Omental fat pad (tissue), 4 donors: ENCODE results near the gene TNXB. TPM values are rescaled to one million over a fixed set of nuclear protein-coding genes. Genes with fewer than 3 reads are reported as not detected.
"Not testable (repeated sequence)": the region's sequence is repeated elsewhere in the genome, so short reads cannot be mapped to it uniquely, and the experiment has no call there.

Source experiments
- ATAC-seq: fragments of 150-250 bp; one replicate; pipeline ENCODE4 v1.9.1; 2016; ENCODE audit warnings: mild to moderate bottlenecking, moderate library complexity; ENCODE audit not compliant: low FRiP score
- DNase-seq: peaks from one replicate; pipeline ENCODE4 v3.0.0-alpha.2; 2019; ENCODE audit warnings: low spot score
- small RNA-seq: library from RNA; depleted of rRNA; stranded (forward); fragments of <200 nt; gene quantifications from one replicate; pipeline ENCODE3, GENCODE V24; 2016
- total RNA-seq, 4 donors: library from RNA; depleted of rRNA; stranded (reverse); fragments of >200 nt; gene quantifications; one replicate each; pipeline ENCODE4 v1.1.0, GENCODE V29; 2016

TNXB gene
- total RNA-seq, 4 donors from 2014 or later: 129 to 311 (median 137) TPM

- ATAC-seq, DNase-seq: not testable (repeated sequence)
These were observed 103.6 kb downstream of the TNXB start for GRCh38 chr6:32005538-32005880.

- not testable (repeated sequence) for DNase-seq, ATAC-seq
These were observed 104.1 kb downstream of the TNXB start for GRCh38 chr6:32004864-32005537.

- ATAC-seq, DNase-seq: not testable (repeated sequence)
These were observed 104.7 kb downstream of the TNXB start for GRCh38 chr6:32004393-32004792.

DNA sequence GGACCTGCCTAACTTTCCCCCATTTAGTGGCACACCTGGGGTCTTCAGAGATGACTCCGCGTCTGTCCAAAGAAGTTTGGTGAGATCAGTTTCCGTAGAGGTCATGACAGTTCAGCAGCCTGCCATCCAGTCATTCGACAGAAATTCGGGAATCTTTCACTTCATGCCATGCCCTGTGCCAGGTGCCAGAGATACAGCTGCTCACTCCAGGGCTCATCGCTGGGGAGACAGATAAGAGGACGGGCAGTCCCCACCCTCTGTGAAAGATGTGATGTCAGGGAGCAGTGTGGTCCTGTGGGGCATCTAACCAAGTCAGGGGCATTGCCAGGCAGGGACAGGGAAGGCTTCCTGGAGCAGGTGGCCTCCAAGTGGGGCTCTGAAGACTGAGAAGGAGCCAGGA, 105.8 kb downstream of the TNXB start:
- DNase-seq: not testable (repeated sequence)
- ATAC-seq: peak; percentile 55

DNA sequence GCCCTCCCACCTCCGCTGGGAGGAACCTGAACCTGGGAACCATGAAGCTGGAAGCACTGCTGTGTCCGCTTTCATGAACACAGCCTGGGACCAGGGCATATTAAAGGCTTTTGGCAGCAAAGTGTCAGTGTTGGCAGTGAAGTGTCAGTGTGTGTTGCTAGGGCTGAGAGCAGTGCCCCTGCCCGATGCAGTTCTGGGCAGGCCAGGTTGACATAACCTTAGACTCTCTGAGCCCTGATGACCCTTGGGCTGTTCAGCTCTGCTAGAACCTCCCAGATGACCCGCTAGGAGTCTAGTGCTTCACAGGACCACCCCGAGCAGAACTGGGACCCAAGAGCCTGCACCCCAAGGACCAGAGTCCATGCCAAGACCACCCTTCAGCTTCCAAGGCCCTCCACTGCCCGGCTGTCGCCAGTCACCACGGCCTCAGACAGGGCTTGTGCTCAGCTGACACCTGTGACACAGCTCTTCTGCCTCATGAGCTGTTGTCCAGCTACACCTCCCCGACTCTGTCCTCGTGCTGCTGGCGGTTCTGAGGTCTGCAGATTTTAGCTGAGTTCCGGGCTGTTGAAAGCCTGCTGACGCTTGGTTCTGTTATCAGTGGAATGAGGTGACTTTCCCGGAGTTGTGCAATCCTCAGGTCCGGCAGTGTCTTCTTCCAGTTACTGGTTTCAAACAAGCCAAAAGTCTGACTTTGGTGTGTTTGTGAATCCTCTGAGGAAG, 106.4 kb downstream of the TNXB start:
- ATAC-seq: peak; percentile 71
- DNase-seq: not testable (repeated sequence)

DNA sequence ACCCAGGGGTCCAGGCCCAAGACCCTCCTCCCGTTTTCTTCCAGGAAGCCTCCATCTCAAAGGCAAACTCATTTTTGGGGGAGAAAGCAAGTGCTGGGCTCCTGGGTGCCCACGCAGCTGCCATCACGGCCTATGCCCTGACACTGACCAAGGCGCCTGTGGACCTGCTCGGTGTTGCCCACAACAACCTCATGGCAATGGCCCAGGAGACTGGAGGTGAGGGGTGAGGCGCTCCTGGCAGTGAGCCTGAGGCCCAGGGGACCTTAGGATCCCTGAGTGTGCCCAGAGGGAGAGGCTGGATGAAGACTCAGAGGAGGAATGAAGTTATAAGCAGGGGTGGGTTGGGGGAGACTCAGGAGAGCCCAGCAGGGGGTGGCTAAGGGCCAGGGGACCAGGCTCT, 112.8 kb downstream of the TNXB start:
- ATAC-seq, DNase-seq: not testable (repeated sequence)

DNA sequence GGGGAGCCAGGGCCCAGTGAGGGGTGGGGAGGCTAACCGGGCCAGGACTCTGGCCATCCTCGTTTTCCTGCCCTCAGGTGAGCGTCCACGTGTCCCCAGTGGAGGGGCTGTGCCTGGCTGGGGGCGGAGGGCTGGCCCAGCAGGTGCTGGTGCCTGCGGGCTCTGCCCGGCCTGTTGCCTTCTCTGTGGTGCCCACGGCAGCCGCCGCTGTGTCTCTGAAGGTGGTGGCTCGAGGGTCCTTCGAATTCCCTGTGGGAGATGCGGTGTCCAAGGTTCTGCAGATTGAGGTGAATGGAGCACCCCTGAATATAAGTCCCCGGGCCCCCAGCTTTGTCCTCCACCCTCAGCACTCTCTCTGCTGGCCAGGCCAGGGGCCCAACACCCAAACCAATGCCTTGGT, 114.7 kb downstream of the TNXB start:
- ATAC-seq, DNase-seq: not testable (repeated sequence)

Small RNAs within 50 kb of the gene (small RNA-seq; reads per million reads assigned to genes)
- not detected for gene RNA5SP206

Other genes with a start within 250 kb of the TNXB start
- 10 to 100 TPM; 44.1 to 63.8 (median 55.2) TPM for gene NEU1, start 246.5 kb downstream of the TNXB start, total RNA-seq
- gene SLC44A4, start 230.3 kb downstream of the TNXB start, total RNA-seq: under 1 TPM in 3 of 4 donors, not detected in 1; 0.19 to 0.84 (median 0.38) TPM
- 10 to 100 TPM; 17.4 to 25.9 (median 20.0) TPM for gene EHMT2, start 211.6 kb downstream of the TNXB start, total RNA-seq
- gene ZBTB12, start 207.3 kb downstream of the TNXB start, total RNA-seq: 1 to 10 TPM in 3 of 4 donors, under 1 TPM in 1; 0.48 to 1.9 (median 1.4) TPM
- gene C2, start 181.6 kb downstream of the TNXB start, total RNA-seq: 10 to 100 TPM; 30.6 to 96.1 (median 46.0) TPM
- 1,000 to 10,000 TPM in 1 of 4 donors, 100 to 1,000 TPM in 2, 10 to 100 TPM in 1; 16.7 to 1,024 (median 264) TPM for gene CFB, start 163.2 kb downstream of the TNXB start, total RNA-seq
- 10 to 100 TPM; 67.0 to 94.0 (median 75.0) TPM for gene NELFE, start 150.4 kb downstream of the TNXB start, total RNA-seq
- 10 to 100 TPM; 31.3 to 50.8 (median 44.8) TPM for gene SKIC2, start 150.2 kb downstream of the TNXB start, total RNA-seq
- 10 to 100 TPM; 15.6 to 19.9 (median 18.4) TPM for gene DXO, start 137.2 kb downstream of the TNXB start, total RNA-seq
- gene C4A, start 127.3 kb downstream of the TNXB start, total RNA-seq: 100 to 1,000 TPM in 3 of 4 donors, 10 to 100 TPM in 1; 16.6 to 652 (median 239) TPM
- 100 to 1,000 TPM in 3 of 4 donors, 10 to 100 TPM in 1; 15.4 to 912 (median 204) TPM for gene C4B, start 94.5 kb downstream of the TNXB start, total RNA-seq
- gene CYP21A2, start 70.9 kb downstream of the TNXB start, total RNA-seq: 1 to 10 TPM in 3 of 4 donors, under 1 TPM in 1; 0.63 to 5.7 (median 2.8) TPM
- 10 to 100 TPM; 23.2 to 44.3 (median 24.4) TPM for gene ATF6B, start 18.9 kb upstream of the TNXB start, total RNA-seq
- gene FKBPL, start 20.9 kb upstream of the TNXB start, total RNA-seq: 1 to 10 TPM; 2.1 to 3.9 (median 2.7) TPM
- 1 to 10 TPM in 1 of 4 donors, under 1 TPM in 3; 0.24 to 1.0 (median 0.34) TPM for gene PRRT1, start 42.6 kb upstream of the TNXB start, total RNA-seq
- gene PPT2, start 44.8 kb upstream of the TNXB start, total RNA-seq: 100 to 1,000 TPM in 1 of 4 donors, 10 to 100 TPM in 3; 21.5 to 161 (median 34.3) TPM
- 10 to 100 TPM in 3 of 4 donors, 1 to 10 TPM in 1; 8.9 to 17.3 (median 13.3) TPM for gene EGFL8, start 55.3 kb upstream of the TNXB start, total RNA-seq
- 10 to 100 TPM; 26.4 to 40.9 (median 35.7) TPM for gene AGPAT1, start 66.7 kb upstream of the TNXB start, total RNA-seq
- gene RNF5, start 69.1 kb upstream of the TNXB start, total RNA-seq: 10 to 100 TPM; 35.1 to 59.1 (median 50.6) TPM
- 1 to 10 TPM in 3 of 4 donors, under 1 TPM in 1; 0.48 to 9.3 (median 1.2) TPM for gene AGER, start 74.9 kb upstream of the TNXB start, total RNA-seq
- gene PBX2, start 80.9 kb upstream of the TNXB start, total RNA-seq: 10 to 100 TPM; 27.7 to 65.3 (median 34.6) TPM
- gene GPSM3, start 83.3 kb upstream of the TNXB start, total RNA-seq: 10 to 100 TPM in 3 of 4 donors, 1 to 10 TPM in 1; 9.7 to 28.3 (median 23.2) TPM
- 100 to 1,000 TPM in 1 of 4 donors, 10 to 100 TPM in 3; 15.1 to 208 (median 49.7) TPM for gene NOTCH4, start 114.7 kb upstream of the TNXB start, total RNA-seq